GM23248 (cell line): ENCODE measurements around the gene SLFN5.

Experiments
- EZH2 ChIP-seq: fragments of 200-600 bp; sonication (generic); IDR thresholded peaks from 2 replicates; pipeline ENCODE4 v1.6.1; 2018; ENCODE audit warnings: antibody characterized with exemption, mild to moderate bottlenecking; ENCODE audit not compliant: insufficient read depth, poor library complexity, severe bottlenecking
- EZH2phosphoT487 ChIP-seq: fragments of 200-600 bp; sonication (generic); IDR thresholded peaks from 2 replicates; pipeline ENCODE4 v1.6.1; 2018; ENCODE audit warnings: antibody characterized with exemption, moderate library complexity, mild to moderate bottlenecking, low read depth; ENCODE audit not compliant: insufficient read depth

- TF ChIP-seq EZH2 (no peak), EZH2phosphoT487 (no peak)
Measured at GRCh38 chr17:35245196-35245486, 2.3 kb downstream of the SLFN5 start.
